ENCODE data around the gene ZCCHC7.

- TF ChIP-seq CTCF (IDR thresholded peaks at IDR 0.05) (no peak), POLR2A (IDR thresholded peaks at IDR 0.05) (no peak), POLR2AphosphoS5 (IDR thresholded peaks at IDR 0.05) (no peak)
Observed at GRCh38 chr9:37395663-37396062, 275.3 kb downstream of the ZCCHC7 start.
